HG02763 (cell line): Measurements from ENCODE around the gene ARID3A.
A peak's percentile ranks its signal among the peaks of the same experiment; 100 is the strongest.
"Not testable (repeated sequence)": the region's sequence is repeated elsewhere in the genome, so short reads cannot be mapped to it uniquely, and the experiment has no call there.

Source experiments
- ATAC-seq: cut with Tn5 transposase; IDR thresholded peaks from one replicate; pipeline ENCODE4 v1.9.1; 2021; ENCODE audit warnings: mild to moderate bottlenecking, moderate library complexity; ENCODE audit not compliant: unreplicated experiment

The ARID3A gene

GRCh38 chr19:925526-926322 is at the start of gene ARID3A:
TSS of gene ARID3A (plus strand) at chr19:926035. CDS start at chr19:929529, 3,494 bp downstream.
- peak; percentile 62 for ATAC-seq

DNA sequence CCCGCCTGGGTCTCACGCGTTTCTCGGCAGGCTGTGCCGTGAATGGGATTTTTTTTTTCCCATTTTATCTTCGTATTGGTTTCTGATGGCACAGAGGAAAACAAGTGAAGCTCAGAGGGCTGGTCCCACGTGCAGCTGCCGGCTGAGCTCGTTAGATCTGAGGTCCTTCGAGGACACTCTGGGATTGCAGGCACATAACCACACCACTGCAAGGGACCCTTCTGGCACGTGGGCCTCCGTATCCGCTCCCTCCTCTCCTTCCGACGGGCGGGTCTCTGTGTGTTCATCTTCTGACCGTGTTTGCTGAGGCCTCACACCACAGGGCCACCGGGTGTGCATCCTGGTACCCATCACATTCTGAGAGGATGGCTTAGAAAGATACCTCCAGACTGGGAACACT is 49.7 kb upstream of the ARID3A start:
- ATAC-seq, result no peak

GRCh38 chr19:876780-877314 is 49.0 kb upstream of the ARID3A start:
- no peak for ATAC-seq

- not testable (repeated sequence) for ATAC-seq
These were observed 47.7 kb upstream of the ARID3A start for GRCh38 chr19:877992-878660.

DNA sequence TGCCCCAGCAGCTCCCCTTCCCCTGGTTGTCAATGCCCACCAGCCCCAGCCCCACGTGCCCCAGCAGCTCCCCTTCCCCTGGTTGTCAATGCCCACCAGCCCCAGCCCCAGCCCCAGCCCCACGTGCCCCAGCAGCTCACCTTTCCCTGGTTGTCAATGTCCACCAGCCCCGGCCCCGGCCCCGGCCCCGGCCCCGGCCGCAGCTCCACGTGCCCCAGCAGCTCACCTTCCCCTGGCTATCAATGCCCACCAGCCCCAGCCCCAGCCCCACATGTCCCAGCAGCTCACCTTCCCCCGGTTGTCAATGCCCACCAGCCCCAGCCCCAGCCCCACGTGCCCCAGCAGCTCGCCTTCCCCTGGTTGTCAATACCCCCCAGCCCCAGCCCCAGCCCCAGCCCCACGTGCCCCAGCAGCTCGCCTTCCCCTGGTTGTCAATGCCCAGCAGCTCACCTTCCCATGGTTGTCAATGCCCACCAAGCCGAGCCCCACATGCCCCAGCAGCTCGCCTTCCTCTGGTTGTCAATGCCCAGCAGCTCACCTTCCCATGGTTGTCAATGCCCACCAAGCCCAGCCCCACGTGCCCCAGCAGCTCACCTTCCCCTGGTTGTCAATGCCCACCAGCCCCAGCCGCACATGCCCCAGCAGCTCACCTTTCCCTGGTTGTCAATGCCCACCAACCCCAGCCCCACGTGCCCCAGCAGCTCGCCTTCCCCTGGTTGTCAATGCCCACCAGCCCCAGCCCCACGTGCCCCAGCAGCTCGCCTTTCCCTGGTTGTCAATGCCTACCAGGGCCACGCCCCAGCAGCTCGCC is 46.9 kb upstream of the ARID3A start:
- ATAC-seq, result not testable (repeated sequence)

GRCh38 chr19:879711-880438 is 46.0 kb upstream of the ARID3A start:
- no peak for ATAC-seq

GRCh38 chr19:881385-882071 is 44.3 kb upstream of the ARID3A start:
- ATAC-seq, result no peak

DNA sequence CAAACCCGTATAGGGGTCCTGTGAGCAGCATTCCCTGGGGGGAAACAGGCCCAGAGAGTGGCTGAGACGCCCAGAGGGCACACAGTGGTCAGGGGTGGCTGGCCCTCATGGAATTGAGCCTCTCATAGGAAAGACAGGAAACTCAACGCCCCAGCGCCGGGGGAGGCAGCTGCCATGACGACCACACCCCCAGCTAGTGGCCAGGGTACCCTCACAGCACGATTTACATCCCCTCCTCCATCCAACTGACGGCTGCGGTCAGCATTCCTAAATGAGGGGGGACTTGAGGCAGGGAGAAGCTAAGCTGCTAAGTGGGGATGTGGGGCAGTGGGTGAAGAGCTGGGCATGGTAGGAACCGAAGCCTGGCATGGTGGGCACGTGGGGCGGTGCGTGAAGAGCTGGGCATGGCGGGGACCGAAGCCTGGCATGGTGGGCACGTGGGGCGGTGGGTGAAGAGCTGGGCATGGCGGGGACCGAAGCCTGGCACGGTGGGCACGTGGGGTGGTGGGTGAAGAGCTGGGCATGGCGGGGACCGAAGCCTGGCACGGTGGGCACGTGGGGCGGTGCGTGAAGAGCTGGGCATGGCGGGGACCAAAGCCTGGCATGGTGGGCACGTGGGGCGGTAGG is 42.9 kb upstream of the ARID3A start:
- no peak for ATAC-seq

- no peak for ATAC-seq
These were observed 42.1 kb upstream of the ARID3A start for GRCh38 chr19:883661-884211.

GRCh38 chr19:884420-885211 is 41.2 kb upstream of the ARID3A start:
- ATAC-seq, result no peak

DNA sequence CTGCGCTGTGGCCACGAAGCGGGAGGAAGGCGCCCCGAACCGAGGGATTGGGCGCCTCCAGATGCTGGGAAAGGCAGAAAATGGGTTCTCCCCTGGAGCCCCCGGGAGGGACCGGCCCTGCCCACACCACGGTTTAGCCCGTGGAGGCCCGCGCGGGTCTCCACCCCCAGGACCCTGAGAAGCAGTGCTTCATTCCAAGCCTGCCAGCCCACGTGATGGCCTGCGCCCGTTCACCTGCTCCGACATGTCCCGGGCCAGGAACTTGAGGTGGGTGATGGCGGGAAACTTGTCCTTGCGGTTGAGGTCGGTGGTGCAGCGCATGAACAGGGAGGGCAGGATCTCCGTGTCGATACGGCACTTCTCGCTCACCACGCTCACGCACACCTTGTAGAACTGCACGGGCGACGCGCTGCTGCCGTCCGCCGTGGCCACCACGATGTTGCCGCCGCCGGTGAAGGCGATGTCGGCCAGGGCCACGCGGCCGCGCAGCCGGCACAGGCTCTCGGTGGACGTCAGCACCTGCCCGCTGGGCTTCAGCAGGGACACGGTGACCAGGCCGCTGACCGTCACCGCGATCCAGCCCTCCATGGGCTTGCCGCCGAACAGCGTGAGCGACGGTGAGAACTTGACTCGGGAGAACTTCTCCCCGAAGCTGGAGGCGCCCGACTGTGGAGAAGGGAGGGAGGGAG is 40.2 kb upstream of the ARID3A start:
- ATAC-seq, result no peak

DNA sequence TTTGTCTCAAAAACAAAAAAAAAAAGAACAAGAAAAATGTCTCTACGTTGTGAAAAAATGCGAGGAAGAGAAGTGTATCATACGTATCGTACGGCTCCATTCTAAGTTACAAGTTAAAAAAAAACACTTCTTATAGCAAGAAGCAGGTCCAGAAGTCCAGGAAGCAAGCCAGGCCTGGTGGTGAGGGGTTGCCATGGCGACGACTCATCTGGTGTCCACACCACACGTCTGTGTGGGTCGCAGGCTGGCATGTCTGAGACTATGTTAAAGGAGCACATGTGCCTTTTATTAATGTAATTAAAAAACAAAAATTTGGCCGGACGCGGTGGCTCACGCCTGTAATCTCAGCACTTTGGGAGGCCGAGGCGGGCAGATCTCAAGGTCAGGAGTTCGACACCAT is 38.8 kb upstream of the ARID3A start:
- ATAC-seq, result no peak

DNA sequence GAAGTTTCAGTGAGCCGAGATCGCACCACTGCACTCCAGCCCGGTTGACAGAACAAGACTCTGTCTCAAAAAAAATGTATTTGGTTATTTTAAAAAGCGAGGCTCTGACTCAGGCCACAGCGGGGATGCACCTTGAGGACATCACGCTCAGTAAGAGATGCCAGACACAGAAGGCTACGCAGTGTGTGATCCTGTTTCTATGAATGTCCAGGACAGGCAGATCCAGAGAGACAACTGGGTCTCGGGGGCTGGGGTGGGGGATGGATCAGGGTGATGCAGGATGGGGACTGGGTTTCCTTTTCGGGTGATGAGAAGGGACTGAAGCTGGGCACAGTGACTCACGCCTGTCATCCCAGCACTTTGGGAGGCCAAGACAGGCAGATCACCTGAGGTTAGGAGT is 38.2 kb upstream of the ARID3A start:
- no peak for ATAC-seq

DNA sequence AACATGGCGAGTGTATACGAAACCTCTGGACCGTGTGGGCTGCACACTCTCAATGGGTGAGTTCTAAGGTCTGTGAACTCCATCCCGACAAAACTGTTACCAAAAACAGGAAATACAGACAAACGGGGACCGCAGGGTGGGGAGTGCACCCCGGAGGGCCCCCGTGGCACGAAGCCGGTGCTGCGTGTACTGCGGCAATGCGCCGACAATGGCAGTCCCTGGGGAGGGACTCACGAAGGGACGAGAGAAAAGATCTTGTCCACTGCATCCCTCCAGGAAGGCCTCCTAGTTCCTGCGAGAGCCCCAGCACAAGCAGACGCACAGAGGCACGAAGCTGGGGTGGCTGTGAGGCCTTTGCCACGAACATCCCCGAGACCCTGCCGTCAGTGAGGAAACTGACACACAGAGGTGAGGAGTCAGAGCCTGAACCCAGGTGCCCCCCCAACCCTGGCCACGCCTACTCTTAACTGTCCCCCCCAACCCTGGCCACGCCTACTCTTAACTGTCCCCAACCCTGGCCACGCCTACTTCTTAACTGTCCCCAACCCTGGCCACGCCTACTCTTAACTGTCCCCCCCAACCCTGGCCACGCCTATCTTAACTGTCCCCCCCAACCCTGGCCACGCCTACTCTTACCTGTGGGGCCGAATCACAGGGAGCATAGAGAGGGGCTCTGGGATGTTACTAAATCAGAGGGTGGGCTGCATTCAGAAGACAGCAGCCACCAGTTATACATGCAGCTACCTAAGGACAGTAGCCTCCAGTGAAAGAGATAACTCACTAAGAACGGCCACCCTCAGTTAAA is 37.1 kb upstream of the ARID3A start:
- no peak for ATAC-seq

GRCh38 chr19:889662-890295 is 36.1 kb upstream of the ARID3A start:
- ATAC-seq, result no peak

DNA sequence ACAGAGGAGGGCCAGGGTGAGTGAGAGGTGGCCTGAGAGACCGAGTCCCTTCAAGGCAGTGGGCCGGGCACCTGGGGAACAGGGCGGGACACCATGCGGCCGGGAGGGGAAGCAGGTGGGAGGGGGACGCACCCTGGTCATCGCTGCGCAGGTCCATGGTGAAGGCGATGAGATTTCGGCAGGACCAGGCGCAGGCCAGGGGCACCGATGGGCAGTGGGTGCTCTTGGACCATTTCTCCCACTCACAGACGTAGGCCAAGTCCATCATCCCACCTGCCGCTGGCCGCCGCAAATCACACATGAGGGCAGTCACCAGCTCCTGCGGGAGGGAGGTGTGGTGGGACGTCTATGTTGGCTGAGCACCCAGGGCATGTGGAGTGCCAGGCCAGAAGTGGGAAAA is 35.0 kb upstream of the ARID3A start:
- ATAC-seq, result no peak
